Measurements from ENCODE around the gene HNRNPH2.

HNRNPH2 gene

DNA sequence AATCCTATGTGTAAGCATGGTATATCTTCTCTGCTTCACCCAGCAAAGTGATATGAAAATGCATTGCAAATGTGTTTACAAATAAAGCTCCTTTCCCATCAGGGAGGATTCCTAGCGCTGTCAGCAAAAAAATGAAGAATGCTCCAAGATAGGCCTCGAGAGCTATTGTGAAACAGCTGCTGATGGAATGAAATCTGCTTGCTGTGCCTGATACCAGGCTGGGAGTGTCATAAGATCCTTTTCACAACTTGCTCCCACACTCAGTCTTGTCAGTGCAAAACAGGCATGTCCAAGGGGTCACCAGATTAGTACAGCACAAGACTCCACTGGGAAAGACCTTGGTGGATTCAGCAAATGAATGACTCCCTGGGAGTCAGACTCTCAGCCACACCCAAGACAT lies 34.1 kb downstream of the HNRNPH2 start:
- TF ChIP-seq, protein P1, sequence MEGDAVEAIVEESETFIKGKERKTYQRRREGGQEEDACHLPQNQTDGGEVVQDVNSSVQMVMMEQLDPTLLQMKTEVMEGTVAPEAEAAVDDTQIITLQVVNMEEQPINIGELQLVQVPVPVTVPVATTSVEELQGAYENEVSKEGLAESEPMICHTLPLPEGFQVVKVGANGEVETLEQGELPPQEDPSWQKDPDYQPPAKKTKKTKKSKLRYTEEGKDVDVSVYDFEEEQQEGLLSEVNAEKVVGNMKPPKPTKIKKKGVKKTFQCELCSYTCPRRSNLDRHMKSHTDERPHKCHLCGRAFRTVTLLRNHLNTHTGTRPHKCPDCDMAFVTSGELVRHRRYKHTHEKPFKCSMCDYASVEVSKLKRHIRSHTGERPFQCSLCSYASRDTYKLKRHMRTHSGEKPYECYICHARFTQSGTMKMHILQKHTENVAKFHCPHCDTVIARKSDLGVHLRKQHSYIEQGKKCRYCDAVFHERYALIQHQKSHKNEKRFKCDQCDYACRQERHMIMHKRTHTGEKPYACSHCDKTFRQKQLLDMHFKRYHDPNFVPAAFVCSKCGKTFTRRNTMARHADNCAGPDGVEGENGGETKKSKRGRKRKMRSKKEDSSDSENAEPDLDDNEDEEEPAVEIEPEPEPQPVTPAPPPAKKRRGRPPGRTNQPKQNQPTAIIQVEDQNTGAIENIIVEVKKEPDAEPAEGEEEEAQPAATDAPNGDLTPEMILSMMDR (IDR thresholded peaks at IDR 0.05; ENCODE audit: poor library complexity, severe bottlenecking): no peak
- Histone ChIP-seq H3K27ac (ENCODE audit: poor library complexity, severe bottlenecking) (no peak overlapping the region), H3K4me3 (ENCODE audit: severe bottlenecking) (no peak overlapping the region), H3K27me3 (ENCODE audit: insufficient read depth, poor library complexity, severe bottlenecking) (no peaks in the 10 kb centered on the region), H3K4me1 (ENCODE audit: insufficient read depth, poor library complexity, severe bottlenecking) (no peaks in the 10 kb centered on the region), H3K36me3 (ENCODE audit: low read depth) (no peaks in the 10 kb centered on the region), H3K9me3 (ENCODE audit: severe bottlenecking) (no peaks in the 10 kb centered on the region)
- ATAC-seq (ENCODE audit: low read depth): no peak
- no peak for DNase-seq (ENCODE audit: low spot score)

DNA sequence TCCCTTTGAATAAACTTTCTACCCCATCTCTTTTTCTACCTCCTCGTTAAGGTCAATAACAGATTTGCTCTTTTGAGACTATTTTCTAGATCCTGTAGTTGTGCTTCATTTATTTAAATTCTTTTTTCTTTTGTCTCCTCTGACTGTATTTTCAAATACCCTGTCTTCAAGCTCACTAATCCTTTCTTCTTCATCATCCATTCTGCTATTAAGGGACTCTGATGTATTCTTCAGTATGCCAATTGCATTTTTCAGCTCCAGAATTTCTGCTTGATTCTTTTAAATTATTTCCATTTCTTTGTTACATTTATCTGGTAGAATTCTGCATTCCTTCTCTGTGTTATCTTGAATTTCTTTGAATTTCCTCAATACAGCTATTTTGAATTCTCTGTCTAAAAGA lies 41.3 kb downstream of the HNRNPH2 start:
- no peak for DNase-seq (ENCODE audit: low spot score)
- TF ChIP-seq, protein P1 (IDR thresholded peaks at IDR 0.05; ENCODE audit: poor library complexity, severe bottlenecking): no peak

DNA sequence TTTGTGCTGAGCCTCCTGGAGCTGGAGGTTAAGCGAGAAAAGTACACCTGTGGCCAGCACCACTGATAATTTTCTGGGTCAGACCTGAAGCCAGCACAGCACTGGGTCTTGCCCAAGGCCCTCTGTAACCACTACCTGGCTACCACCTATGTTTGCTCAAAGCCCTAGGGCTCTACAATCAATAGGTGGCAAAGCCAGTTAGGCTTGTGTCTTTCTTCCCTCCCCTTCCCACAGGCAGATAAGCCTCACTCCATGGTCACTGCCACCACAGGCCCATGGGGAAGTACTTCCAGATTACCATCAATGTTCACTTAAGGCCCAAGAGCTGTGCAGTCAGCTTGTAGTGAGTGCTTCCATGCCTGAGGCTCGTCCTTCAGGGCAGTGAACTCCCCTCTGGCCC lies 42.1 kb downstream of the HNRNPH2 start:
- Histone ChIP-seq H3K9me3 (ENCODE audit: severe bottlenecking) (no peaks in the 10 kb centered on the region), H3K27ac (ENCODE audit: poor library complexity, severe bottlenecking) (no peak overlapping the region), H3K4me3 (ENCODE audit: severe bottlenecking) (no peak overlapping the region), H3K4me1 (ENCODE audit: insufficient read depth, poor library complexity, severe bottlenecking) (no peaks in the 10 kb centered on the region), H3K36me3 (ENCODE audit: low read depth) (no peaks in the 10 kb centered on the region), H3K27me3 (ENCODE audit: insufficient read depth, poor library complexity, severe bottlenecking) (no peaks in the 10 kb centered on the region)
- TF ChIP-seq, protein P1 (IDR thresholded peaks at IDR 0.05; ENCODE audit: poor library complexity, severe bottlenecking): no peak
- no peak for DNase-seq (ENCODE audit: low spot score)
- ATAC-seq (ENCODE audit: low read depth): no peak

More for the DNA sequence above, 41.3 kb downstream of the HNRNPH2 start:
- Histone ChIP-seq H3K27ac (ENCODE audit: poor library complexity, severe bottlenecking) (no peak overlapping the region), H3K36me3 (ENCODE audit: low read depth) (no peaks in the 10 kb centered on the region), H3K9me3 (ENCODE audit: severe bottlenecking) (no peaks in the 10 kb centered on the region), H3K27me3 (ENCODE audit: insufficient read depth, poor library complexity, severe bottlenecking) (no peaks in the 10 kb centered on the region), H3K4me1 (ENCODE audit: insufficient read depth, poor library complexity, severe bottlenecking) (no peaks in the 10 kb centered on the region), H3K4me3 (ENCODE audit: severe bottlenecking) (no peak overlapping the region)
- no peak for ATAC-seq (ENCODE audit: low read depth)

DNA sequence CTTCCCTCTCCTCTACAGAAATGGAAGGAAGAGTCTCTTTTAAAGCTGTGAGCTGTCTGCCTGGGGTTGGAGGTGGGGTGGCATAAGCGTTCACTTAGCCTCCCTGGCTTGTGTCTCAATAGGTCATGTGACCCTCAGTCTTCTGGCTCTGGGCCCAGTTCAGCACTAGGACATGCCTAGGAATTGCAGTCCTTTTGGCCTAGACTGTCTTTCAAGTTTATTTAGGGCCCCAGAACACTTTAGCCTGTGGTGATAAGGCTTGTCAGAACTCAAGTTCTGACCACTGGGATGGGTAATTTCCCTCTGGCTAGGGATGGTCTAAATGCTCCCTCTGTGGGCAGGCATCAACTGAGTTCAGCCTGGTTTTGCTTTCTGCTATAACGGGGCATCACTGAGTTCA lies 42.9 kb downstream of the HNRNPH2 start:
- Histone ChIP-seq H3K27me3 (ENCODE audit: insufficient read depth, poor library complexity, severe bottlenecking) (no peaks in the 10 kb centered on the region), H3K9me3 (ENCODE audit: severe bottlenecking) (no peaks in the 10 kb centered on the region), H3K4me3 (ENCODE audit: severe bottlenecking) (no peak overlapping the region), H3K27ac (ENCODE audit: poor library complexity, severe bottlenecking) (no peak overlapping the region), H3K36me3 (ENCODE audit: low read depth) (no peaks in the 10 kb centered on the region), H3K4me1 (ENCODE audit: insufficient read depth, poor library complexity, severe bottlenecking) (no peaks in the 10 kb centered on the region)
- DNase-seq (ENCODE audit: low spot score) (no peak), ATAC-seq (ENCODE audit: low read depth) (no peak)
- TF ChIP-seq, protein P1 (IDR thresholded peaks at IDR 0.05; ENCODE audit: poor library complexity, severe bottlenecking): no peak

DNA sequence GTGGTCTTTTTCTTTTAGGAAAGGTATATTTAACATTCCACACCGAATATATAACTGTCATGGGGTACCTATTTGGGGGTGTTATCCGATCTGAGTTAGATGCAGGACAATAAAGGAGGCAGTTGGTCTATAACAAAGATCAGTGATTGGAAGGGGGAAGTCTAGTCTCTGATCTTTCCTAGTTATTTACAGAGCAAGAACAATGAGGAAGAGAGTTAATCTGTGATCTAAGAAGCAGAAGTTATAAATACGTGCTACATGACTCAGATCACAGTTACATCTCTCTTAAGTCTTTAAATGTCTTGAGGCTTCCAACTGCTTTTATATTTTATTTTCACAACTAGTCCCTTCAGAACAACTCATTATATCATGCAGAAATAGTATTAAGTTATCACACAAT lies 44.0 kb downstream of the HNRNPH2 start:
- Histone ChIP-seq H3K27ac (ENCODE audit: poor library complexity, severe bottlenecking) (no peak overlapping the region), H3K4me3 (ENCODE audit: severe bottlenecking) (no peak overlapping the region), H3K36me3 (ENCODE audit: low read depth) (no peaks in the 10 kb centered on the region), H3K27me3 (ENCODE audit: insufficient read depth, poor library complexity, severe bottlenecking) (no peaks in the 10 kb centered on the region), H3K4me1 (ENCODE audit: insufficient read depth, poor library complexity, severe bottlenecking) (no peaks in the 10 kb centered on the region), H3K9me3 (ENCODE audit: severe bottlenecking) (no peaks in the 10 kb centered on the region)
- TF ChIP-seq, protein P1 (IDR thresholded peaks at IDR 0.05; ENCODE audit: poor library complexity, severe bottlenecking): no peak
- DNase-seq (ENCODE audit: low spot score) (no peak), ATAC-seq (ENCODE audit: low read depth) (no peak)

Data from RWPE2 (cell line).